CD4-positive, CD25-positive, alpha-beta regulatory T cell (primary cell): ENCODE data around the gene AP4M1. TPM values are rescaled to one million over a fixed set of nuclear protein-coding genes. Genes with fewer than 3 reads are reported as not detected.
A peak's percentile ranks its signal among the peaks of the same experiment; 100 is the strongest.
"Not testable (repeated sequence)": the region's sequence is repeated elsewhere in the genome, so short reads cannot be mapped to it uniquely, and the experiment has no call there.

Experiments used
- ATAC-seq, 2 donors: fragments of 150-1000 bp; cut with Tn5 transposase; one replicate each; pipeline ENCODE4 v1.10.0; 2021; ENCODE audit warnings: low read depth in 2 of 2, moderate number of reproducible peaks in 2 of 2, moderate library complexity in 1 of 2
- DNase-seq, 3 donors: peaks; one replicate each; pipeline versions ENCODE4 v3.0.0 to v3.0.0-alpha.2; 2012 to 2022; ENCODE audit warnings: mixed read lengths in 1 of 3
- H3K27ac ChIP-seq: one replicate; pipeline ENCODE4 v1.7.0; 2013; ENCODE audit warnings: mild to moderate bottlenecking, low read length; ENCODE audit not compliant: insufficient read depth, poor library complexity, severe bottlenecking
- H3K27me3 ChIP-seq: one replicate; pipeline ENCODE4 v1.7.0; 2013; ENCODE audit warnings: low read length; ENCODE audit not compliant: control insufficient read depth, insufficient read depth
- H3K36me3 ChIP-seq: one replicate; pipeline ENCODE4 v1.7.0; 2013; ENCODE audit warnings: mild to moderate bottlenecking, low read length, moderate library complexity; ENCODE audit not compliant: control insufficient read depth, insufficient read depth
- H3K4me1 ChIP-seq: 2 replicates; pipeline ENCODE4 v1.7.0; 2013; ENCODE audit warnings: mild to moderate bottlenecking, low read length; ENCODE audit not compliant: insufficient read depth, control insufficient read depth, poor library complexity, severe bottlenecking
- H3K4me3 ChIP-seq: one replicate; pipeline ENCODE4 v1.7.0; 2013; ENCODE audit warnings: low read depth, mild to moderate bottlenecking, low read length, moderate library complexity
- H3K9me3 ChIP-seq, 2 experiments: 1 replicate in 1 of 2; 2 replicates in 1 of 2; pipeline ENCODE4 v1.7.0; 2013; ENCODE audit warnings: low read length in 2 of 2, mild to moderate bottlenecking in 1 of 2, moderate library complexity in 1 of 2; ENCODE audit not compliant: control insufficient read depth in 2 of 2
- H3K27ac Mint-ChIP-seq, 3 donors: one replicate each; pipeline ENCODE4 v1.8.0; 2020 to 2022; ENCODE audit warnings: mild to moderate bottlenecking in 3 of 3, mixed read lengths in 3 of 3, moderate library complexity in 2 of 3
- H3K27me3 Mint-ChIP-seq: one replicate; pipeline ENCODE4 v1.8.0; 2022; ENCODE audit warnings: mild to moderate bottlenecking, mixed read lengths
- H3K36me3 Mint-ChIP-seq: one replicate; pipeline ENCODE4 v1.8.0; 2020; ENCODE audit warnings: mixed read lengths
- H3K4me1 Mint-ChIP-seq, 4 donors: one replicate each; pipeline ENCODE4 v1.8.0; 2020 to 2022; ENCODE audit warnings: mixed read lengths in 4 of 4, mild to moderate bottlenecking in 1 of 4
- H3K4me3 Mint-ChIP-seq, 4 donors: one replicate each; pipeline ENCODE4 v1.8.0; 2020 to 2022; ENCODE audit warnings: mild to moderate bottlenecking in 4 of 4, mixed read lengths in 4 of 4, moderate library complexity in 3 of 4
- H3K9me3 Mint-ChIP-seq, 7 donors: one replicate each; pipeline ENCODE4 v1.8.0; 2020 to 2022; ENCODE audit warnings: mixed read lengths in 7 of 7, mild to moderate bottlenecking in 3 of 7, moderate library complexity in 2 of 7
- polyA plus RNA-seq, 4 donors: library from polyadenylated mRNA; unstranded; fragments of 300-500 nt; fragmentation: Illumina TruSeq; gene quantifications; one replicate each; pipeline ENCODE4 v1.2.3, GENCODE V29; 2021
- total RNA-seq: library from RNA; stranded (reverse); gene quantifications from one replicate; pipeline ENCODE4 v1.2.3, GENCODE V29; 2022

The AP4M1 gene
- total and polyA plus RNA-seq, 5 donors from 2014 or later: 2.6 to 6.4 (median 4.3) TPM

DNA sequence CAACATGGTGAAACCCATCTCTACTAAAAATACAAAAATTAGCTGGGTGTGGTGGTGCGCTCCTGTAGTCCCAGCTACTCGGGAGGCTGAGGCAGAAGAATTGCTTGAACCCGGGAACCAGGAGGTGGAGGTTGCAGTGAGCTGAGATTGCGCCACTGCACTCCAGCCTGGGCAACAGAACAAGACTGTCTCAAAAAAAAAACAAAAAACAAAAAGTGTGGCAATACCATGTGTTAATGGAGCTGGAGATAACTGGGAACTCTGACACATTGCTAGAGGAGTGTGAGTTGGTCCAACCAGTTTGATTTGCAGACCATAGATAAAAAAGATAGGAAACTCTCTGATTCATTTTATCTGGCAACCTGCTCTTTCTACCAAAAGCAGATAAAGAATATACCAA, 44.9 kb downstream of the AP4M1 start:
- H3K4me1 Mint-ChIP-seq: peaks cover 7 to 27% (median 14%) of the 10 kb centered on the region in 4 donors
- peaks cover 24% of the 10 kb centered on the region for H3K4me1 ChIP-seq
- not testable (repeated sequence) for H3K36me3 Mint-ChIP-seq, H3K27ac ChIP-seq, H3K4me3 Mint-ChIP-seq, DNase-seq, H3K9me3 Mint-ChIP-seq, ATAC-seq, H3K9me3 ChIP-seq, H3K4me3 ChIP-seq, H3K27me3 ChIP-seq, H3K27me3 Mint-ChIP-seq, H3K36me3 ChIP-seq, H3K27ac Mint-ChIP-seq

DNA sequence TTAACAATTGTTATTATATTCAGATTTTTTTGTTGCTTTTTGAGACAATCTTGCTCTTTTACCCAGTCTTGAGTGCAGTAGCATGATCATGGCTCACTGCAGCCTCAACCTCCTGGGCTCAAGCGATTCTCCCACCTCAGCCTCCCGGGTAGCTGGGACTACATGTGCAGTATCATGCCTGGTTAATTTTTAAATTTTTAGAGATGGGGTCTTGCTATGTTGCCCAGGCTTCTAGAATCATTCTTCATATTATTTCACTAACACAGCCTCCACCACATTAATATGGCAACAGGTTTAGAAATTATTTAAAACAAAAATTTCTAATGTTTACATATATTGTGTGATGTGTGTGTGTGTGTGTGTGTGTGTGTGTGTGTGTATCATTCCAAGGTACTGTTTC, 45.8 kb downstream of the AP4M1 start:
- Histone ChIP-seq H3K4me3 (no peak overlapping the region), H3K4me1 (peaks cover 24% of the 10 kb centered on the region), H3K9me3 (no peaks in the 10 kb centered on the region), H3K27ac (no peak overlapping the region), H3K27me3 (no peaks in the 10 kb centered on the region), H3K36me3 (no peaks in the 10 kb centered on the region)
- peaks cover 4% of the 10 kb centered on the region for H3K27me3 Mint-ChIP-seq
- ATAC-seq: no peak
- DNase-seq: no peak
- H3K27ac Mint-ChIP-seq: no peak overlapping the region
- no peaks in the 10 kb centered on the region for H3K9me3 Mint-ChIP-seq
- H3K4me1 Mint-ChIP-seq: peaks cover 7 to 36% (median 20%) of the 10 kb centered on the region in 4 donors
- no peak overlapping the region for H3K4me3 Mint-ChIP-seq
- H3K36me3 Mint-ChIP-seq: peaks cover 8% of the 10 kb centered on the region

DNA sequence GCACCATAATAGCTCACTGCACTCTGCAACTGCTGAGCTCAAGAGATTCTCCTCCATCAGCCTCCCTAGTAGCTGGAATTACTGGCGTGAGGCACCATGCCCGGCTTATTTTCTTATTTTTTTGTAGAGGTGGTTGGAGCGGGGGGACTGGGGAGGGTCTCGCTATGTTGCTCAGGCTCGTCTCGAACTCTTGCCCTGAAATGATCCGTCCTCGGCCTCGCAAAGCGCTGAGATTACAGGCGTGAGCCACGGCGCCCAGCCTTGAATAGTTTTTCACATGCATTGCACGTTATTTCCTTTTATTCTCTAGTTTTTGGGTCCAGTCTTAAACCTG, 46.7 kb downstream of the AP4M1 start:
- Mint-ChIP-seq H3K36me3 (peaks cover 12% of the 10 kb centered on the region), H3K4me3 (peak overlapping the region; percentile 90 to 99 (median 92)), H3K9me3 (no peaks in the 10 kb centered on the region), H3K4me1 (peaks cover 7 to 45% (median 26%) of the 10 kb centered on the region in 4 donors), H3K27me3 (peaks cover under 1% of the 10 kb centered on the region), H3K27ac (peak overlapping the region; percentile 97 to 99 (median 98))
- H3K36me3 ChIP-seq: peaks cover 8% of the 10 kb centered on the region
- DNase-seq (no peak), ATAC-seq (peak; percentile 1)
- H3K27ac ChIP-seq: peak overlapping the region; percentile 95
- H3K4me3 ChIP-seq: peak overlapping the region; percentile 89
- H3K27me3 ChIP-seq: no peaks in the 10 kb centered on the region
- peaks cover 24% of the 10 kb centered on the region for H3K4me1 ChIP-seq
- no peaks in the 10 kb centered on the region for H3K9me3 ChIP-seq

DNA sequence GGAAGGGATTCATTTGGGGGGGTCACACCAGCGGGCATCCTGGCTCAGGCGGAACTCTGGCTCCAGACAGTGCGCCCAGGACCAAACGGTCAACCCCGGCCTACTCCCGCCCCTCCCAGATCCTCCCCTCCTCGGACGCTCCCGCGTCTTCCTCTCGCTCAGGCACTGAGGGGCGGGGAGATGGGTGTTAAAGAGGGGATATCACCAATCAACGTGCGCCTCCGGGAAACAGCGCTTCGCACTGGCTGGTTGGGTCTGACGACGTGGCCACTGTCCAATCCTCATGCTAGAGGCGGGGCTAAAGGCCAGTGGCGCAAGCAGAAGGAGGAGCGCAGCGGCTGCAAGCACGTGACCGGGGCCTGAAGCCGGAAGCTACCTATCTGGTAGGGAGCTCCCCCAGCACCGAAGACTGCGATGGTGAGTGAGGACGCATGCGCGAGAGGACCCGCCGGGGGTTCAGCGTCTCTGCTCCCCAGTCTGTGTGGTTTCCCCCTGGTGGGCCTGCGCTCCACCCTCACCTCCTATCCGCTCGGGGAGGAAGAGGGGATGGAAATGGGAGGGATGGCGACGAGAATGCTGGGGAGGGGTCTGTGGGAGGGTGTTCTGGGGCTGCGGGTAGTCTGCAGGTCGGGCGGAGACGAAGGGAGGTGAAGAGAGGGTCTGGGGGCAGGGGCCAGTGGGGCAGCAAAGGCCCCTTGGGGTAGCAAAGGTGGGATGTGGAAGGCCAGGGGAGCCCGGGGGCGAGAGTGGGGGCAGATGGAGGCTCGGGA, 47.3 kb downstream of the AP4M1 start, which contains the start of gene LAMTOR4:
TSS of gene LAMTOR4 (plus strand) at position 360 of the 770 bp plus-strand sequence. CDS start at position 415, 55 bp downstream.
- H3K9me3 ChIP-seq: no peaks in the 10 kb centered on the region
- ATAC-seq (peak; percentile 96 to 98), DNase-seq (peak; percentile 98 to 99 (median 99))
- peaks cover 15% of the 10 kb centered on the region for H3K36me3 Mint-ChIP-seq
- H3K27me3 ChIP-seq: no peaks in the 10 kb centered on the region
- H3K9me3 Mint-ChIP-seq: no peaks in the 10 kb centered on the region
- H3K36me3 ChIP-seq: peaks cover 11% of the 10 kb centered on the region
- peak within 1 kb of the TSS; percentile 97 to 99 (median 98) for H3K27ac Mint-ChIP-seq
- peaks cover 7 to 49% (median 29%) of the 10 kb centered on the region in 4 donors for H3K4me1 Mint-ChIP-seq
- peak within 1 kb of the TSS; percentile 95 for H3K27ac ChIP-seq
- peaks cover 24% of the 10 kb centered on the region for H3K4me1 ChIP-seq
- H3K4me3 Mint-ChIP-seq: peak within 1 kb of the TSS; percentile 90 to 99 (median 92)
- H3K4me3 ChIP-seq: peak within 1 kb of the TSS; percentile 89
- H3K27me3 Mint-ChIP-seq: no peaks in the 10 kb centered on the region

DNA sequence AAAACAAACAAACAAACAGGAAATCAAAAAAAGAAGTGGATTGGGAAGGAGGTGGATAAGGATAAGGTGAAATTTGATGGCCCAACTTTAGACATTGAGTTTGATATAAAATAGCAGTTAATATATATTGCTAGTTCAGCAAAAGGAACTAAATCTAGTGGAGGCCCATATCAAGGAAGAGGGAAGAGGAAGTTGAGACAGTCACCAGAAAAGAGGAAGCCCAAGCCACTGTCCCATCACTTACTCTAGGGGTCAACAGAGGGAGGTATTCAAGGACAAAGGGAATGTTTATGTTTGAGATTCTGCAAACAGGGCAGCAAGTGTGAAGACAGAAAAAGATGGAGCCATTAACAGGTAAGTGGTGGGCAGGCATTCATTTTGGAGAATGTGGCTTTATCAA, 51.0 kb downstream of the AP4M1 start:
- peaks cover 7 to 81% (median 42%) of the 10 kb centered on the region in 4 donors for H3K4me1 Mint-ChIP-seq
- H3K27me3 ChIP-seq: no peaks in the 10 kb centered on the region
- H3K9me3 ChIP-seq: no peaks in the 10 kb centered on the region
- peaks cover 43% of the 10 kb centered on the region for H3K36me3 ChIP-seq
- H3K27ac Mint-ChIP-seq: peak overlapping the region; percentile 42 to 93 (median 43)
- peak overlapping the region in 2 of 4 donors; percentile 4 to 19 for H3K4me3 Mint-ChIP-seq
- no peaks in the 10 kb centered on the region for H3K27me3 Mint-ChIP-seq
- peaks cover 50% of the 10 kb centered on the region for H3K4me1 ChIP-seq
- ATAC-seq (no peak), DNase-seq (no peak)
- H3K9me3 Mint-ChIP-seq: no peaks in the 10 kb centered on the region
- H3K4me3 ChIP-seq: no peak overlapping the region
- peaks cover 21% of the 10 kb centered on the region for H3K36me3 Mint-ChIP-seq
- H3K27ac ChIP-seq: peak overlapping the region; percentile 10

DNA sequence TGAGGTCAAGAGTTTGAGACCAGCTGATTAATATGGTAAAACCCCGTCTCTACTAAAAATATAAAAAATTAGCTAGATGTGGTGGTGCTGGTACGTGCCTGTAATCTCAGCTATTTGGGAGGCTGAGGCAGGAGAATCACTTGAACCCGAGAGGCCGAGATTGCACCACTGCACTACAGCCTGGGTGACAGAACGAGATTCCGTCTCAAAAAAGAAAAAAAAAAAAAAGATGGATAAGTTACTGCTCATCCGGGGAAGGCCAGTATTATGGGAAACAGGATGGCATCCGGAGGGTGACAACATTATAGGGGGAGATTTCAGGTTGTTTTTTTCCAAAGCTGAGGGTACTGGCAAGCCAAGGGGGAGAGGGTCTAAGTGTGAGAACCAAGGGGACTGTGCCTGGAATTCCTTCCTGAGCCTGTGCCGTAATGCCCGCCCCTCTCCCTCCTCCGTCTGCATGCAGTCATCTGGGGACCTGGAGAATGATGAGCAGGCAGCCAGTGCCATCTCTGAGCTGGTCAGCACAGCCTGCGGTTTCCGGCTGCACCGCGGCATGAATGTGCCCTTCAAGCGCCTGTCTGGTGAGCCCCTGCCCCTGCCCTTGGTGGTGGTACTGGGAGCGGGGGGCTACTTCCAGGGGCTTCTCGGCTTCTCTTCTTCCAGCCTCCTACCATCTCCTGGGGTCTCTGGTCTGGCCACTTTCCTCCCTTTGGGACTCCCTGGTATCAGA, 51.7 kb downstream of the AP4M1 start:
- Histone ChIP-seq H3K27ac (peak overlapping the region; percentile 41), H3K4me3 (no peak overlapping the region), H3K27me3 (no peaks in the 10 kb centered on the region), H3K9me3 (no peaks in the 10 kb centered on the region), H3K36me3 (peaks cover 43% of the 10 kb centered on the region), H3K4me1 (peaks cover 53% of the 10 kb centered on the region)
- peak overlapping the region in 2 of 3 donors; percentile 42 to 43 for H3K27ac Mint-ChIP-seq
- no peaks in the 10 kb centered on the region for H3K9me3 Mint-ChIP-seq
- DNase-seq (no peak), ATAC-seq (no peak)
- no peaks in the 10 kb centered on the region for H3K27me3 Mint-ChIP-seq
- H3K4me1 Mint-ChIP-seq: peaks cover 7 to 84% (median 44%) of the 10 kb centered on the region in 4 donors
- H3K4me3 Mint-ChIP-seq: peak overlapping the region in 3 of 4 donors; percentile 4 to 50 (median 36)
- peaks cover 21% of the 10 kb centered on the region for H3K36me3 Mint-ChIP-seq

DNA sequence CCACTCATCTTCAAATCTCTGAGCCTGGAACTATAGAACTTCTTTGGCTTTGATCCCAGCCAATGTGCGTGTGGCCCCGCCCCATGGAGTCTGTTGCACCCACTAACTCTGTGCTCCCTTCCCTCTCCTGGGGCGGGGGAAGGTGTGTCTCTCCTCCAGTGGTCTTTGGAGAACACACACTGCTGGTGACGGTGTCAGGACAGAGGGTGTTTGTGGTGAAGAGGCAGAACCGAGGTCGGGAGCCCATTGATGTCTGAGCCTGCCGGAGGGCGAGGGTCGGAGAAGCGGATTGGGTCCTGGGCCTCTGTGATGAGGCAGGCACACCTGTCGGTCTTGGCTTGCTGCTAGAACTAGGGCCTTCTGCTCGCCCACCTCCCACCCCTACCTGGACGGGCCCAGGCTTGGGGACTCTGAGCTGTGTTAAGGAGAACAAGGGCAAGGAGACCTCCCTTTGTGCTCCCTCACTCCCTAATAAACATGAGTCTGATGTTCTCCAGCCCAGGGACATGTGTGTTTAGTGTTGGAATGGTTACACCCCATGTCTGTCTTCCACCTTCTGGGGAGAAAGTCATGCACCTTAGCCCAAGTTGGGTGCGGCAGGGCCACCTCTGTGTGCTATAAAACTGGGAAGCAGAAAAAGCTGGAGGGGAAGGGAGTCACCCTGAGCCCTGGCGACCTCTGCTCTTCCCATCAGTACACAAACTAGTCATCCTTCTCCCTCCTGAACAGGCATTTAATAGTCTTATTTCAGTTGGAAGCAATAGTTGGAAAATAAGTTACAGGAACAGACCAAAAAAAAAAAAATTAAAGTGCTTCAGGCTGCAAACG, 52.5 kb downstream of the AP4M1 start:
- Mint-ChIP-seq H3K4me1 (peaks cover 7 to 80% (median 38%) of the 10 kb centered on the region in 4 donors), H3K36me3 (peaks cover 21% of the 10 kb centered on the region), H3K27ac (peak overlapping the region in 2 of 3 donors; percentile 12 to 32), H3K4me3 (peak overlapping the region in 2 of 4 donors; percentile 13 to 50), H3K9me3 (no peaks in the 10 kb centered on the region), H3K27me3 (no peaks in the 10 kb centered on the region)
- Histone ChIP-seq H3K27me3 (no peaks in the 10 kb centered on the region), H3K9me3 (no peaks in the 10 kb centered on the region), H3K27ac (peak overlapping the region; percentile 41), H3K36me3 (peaks cover 43% of the 10 kb centered on the region), H3K4me3 (no peak overlapping the region), H3K4me1 (peaks cover 53% of the 10 kb centered on the region)
- DNase-seq (no peak), ATAC-seq (no peak)
